Activated naive CD4-positive, alpha-beta T cell treated with anti-CD3 and anti-CD28 coated beads, Interleukin-2, amount 50 U/mL, for 16 hours (primary cell): ENCODE results near the gene PRPH2.
A peak's percentile ranks its signal among the peaks of the same experiment; 100 is the strongest.

Experiments used
- DNase-seq: peaks from one replicate; pipeline ENCODE4 v3.0.0-alpha.2; 2020

Gene PRPH2

GRCh38 chr6:42722497-42722896, at the start of gene PRPH2:
Gene PRPH2, minus strand, starts transcription at chr6:42722597. Its CDS starts 263 bp downstream, at chr6:42722334.
- no peak for DNase-seq

GRCh38 chr6:42771741-42772100, 49.3 kb upstream of the PRPH2 start:
- no peak for DNase-seq

GRCh38 chr6:42769836-42770235, 47.4 kb upstream of the PRPH2 start:
- no peak for DNase-seq

GRCh38 chr6:42769051-42769450, 46.7 kb upstream of the PRPH2 start:
- DNase-seq = no peak

- no peak for DNase-seq
These were observed 43.8 kb upstream of the PRPH2 start for GRCh38 chr6:42766163-42766670.

- DNase-seq = no peak
These were observed 42.7 kb upstream of the PRPH2 start for GRCh38 chr6:42764911-42765648.

- no peak for DNase-seq
These were observed 40.6 kb upstream of the PRPH2 start for GRCh38 chr6:42762950-42763349.

GRCh38 chr6:42762426-42762859, 40.0 kb upstream of the PRPH2 start:
- no peak for DNase-seq

GRCh38 chr6:42761287-42762067, 39.1 kb upstream of the PRPH2 start:
- no peak for DNase-seq

- DNase-seq = no peak
These were observed 36.5 kb upstream of the PRPH2 start for GRCh38 chr6:42758756-42759430.

GRCh38 chr6:42756722-42757121, 34.3 kb upstream of the PRPH2 start:
- DNase-seq = no peak

- DNase-seq = no peak
These were observed 32.4 kb upstream of the PRPH2 start for GRCh38 chr6:42754759-42755158.

GRCh38 chr6:42751055-42751454, 28.7 kb upstream of the PRPH2 start:
- no peak for DNase-seq

- DNase-seq = no peak
These were observed 26.0 kb upstream of the PRPH2 start for GRCh38 chr6:42748203-42748898.

GRCh38 chr6:42746463-42747391, 24.3 kb upstream of the PRPH2 start:
- DNase-seq = peak; percentile 76

- DNase-seq = peak; percentile 91
These were observed 23.5 kb upstream of the PRPH2 start, which contains the start of gene TBCC for GRCh38 chr6:42745640-42746462. Gene TBCC, minus strand, starts transcription at chr6:42746103. Its CDS starts 30 bp downstream, at chr6:42746073.

- peak; percentile 14 for DNase-seq
These were observed 22.8 kb upstream of the PRPH2 start for GRCh38 chr6:42745083-42745639.

- no peak for DNase-seq
These were observed 22.0 kb upstream of the PRPH2 start for GRCh38 chr6:42744351-42744893.

GRCh38 chr6:42742116-42742894, 19.9 kb upstream of the PRPH2 start:
- DNase-seq = no peak
